Stimulated activated CD8-positive, alpha-beta memory T cell treated with anti-CD3 and anti-CD28 coated beads, Interleukin-4, amount 100 ng/mL, for 1 hour (primary cell): ENCODE measurements around the gene PRXL2A.
"Not testable (repeated sequence)": the region's sequence is repeated elsewhere in the genome, so short reads cannot be mapped to it uniquely, and the experiment has no call there.

Experiments used
- DNase-seq, 2 donors: peaks; one replicate each; pipeline ENCODE4 v3.0.0-alpha.2; 2020; ENCODE audit warnings: low read depth in 2 of 2, low spot score in 1 of 2

PRXL2A gene, protein sequence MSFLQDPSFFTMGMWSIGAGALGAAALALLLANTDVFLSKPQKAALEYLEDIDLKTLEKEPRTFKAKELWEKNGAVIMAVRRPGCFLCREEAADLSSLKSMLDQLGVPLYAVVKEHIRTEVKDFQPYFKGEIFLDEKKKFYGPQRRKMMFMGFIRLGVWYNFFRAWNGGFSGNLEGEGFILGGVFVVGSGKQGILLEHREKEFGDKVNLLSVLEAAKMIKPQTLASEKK

DNA sequence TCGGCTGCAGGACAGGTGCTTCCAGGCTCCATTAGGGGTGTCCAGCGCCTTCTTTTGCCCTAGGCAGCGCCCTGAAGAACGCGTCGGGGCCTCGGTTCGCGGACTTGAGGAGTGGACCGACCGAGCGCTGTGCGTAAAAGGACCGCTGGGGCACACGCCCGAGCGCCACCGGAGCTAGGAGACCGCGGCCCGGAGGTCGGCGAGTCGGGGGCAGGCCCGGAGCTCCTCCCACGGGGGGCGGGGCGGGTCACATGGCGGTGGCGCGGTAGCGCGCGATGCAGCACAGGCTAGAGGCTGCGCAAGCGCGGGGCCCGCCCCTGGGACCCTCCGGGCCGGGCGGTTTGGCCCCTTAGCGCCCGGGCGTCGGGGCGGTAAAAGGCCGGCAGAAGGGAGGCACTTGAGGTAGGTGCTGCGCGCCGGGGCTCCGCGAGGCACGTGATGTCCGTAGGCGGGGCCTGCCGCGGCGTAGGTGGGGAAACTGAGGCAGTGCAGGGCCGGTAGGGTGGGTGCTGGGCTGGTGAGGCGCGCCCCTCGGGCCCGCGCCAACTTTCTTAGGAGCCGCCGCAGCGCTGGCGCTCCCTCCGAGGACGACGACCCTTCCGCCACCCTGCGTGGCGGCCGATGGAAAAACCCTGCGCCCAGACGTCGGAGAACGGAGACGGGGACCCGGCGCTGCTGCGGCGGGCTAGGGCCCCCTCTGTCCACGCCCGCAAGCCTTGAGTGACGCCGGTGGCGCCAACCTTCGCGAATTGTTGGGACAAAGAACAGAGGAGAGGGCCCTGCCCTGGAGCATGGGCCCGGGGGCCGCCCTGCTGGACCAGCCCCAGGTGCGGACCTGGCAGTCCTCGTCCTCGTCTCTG is at the start of gene PRXL2A:
TSS of gene PRXL2A (plus strand) at position 310 of the 860 bp plus-strand sequence. CDS start 11,917 bp downstream, outside the sequence.
- DNase-seq = peak; percentile 50 to 59

DNA sequence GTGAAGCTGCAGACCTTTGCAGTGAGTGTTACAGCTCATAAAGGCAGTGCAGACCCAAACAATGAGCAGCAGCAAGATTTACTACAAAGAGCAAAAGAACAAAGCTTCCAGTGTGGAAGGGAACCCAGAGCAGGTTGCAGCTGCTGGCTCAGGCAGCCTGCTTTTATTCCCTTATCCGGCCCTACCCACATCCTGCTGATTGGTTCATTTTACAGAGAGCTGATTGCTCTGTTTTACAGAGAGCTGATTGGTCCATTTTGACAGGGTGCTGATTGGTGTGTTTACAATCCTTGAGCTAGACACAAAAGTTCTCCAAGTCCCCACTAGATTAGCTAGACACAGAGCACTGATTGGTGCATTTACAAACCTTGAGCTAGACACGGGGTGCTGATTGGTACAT is 49.4 kb upstream of the PRXL2A start:
- not testable (repeated sequence) for DNase-seq

DNA sequence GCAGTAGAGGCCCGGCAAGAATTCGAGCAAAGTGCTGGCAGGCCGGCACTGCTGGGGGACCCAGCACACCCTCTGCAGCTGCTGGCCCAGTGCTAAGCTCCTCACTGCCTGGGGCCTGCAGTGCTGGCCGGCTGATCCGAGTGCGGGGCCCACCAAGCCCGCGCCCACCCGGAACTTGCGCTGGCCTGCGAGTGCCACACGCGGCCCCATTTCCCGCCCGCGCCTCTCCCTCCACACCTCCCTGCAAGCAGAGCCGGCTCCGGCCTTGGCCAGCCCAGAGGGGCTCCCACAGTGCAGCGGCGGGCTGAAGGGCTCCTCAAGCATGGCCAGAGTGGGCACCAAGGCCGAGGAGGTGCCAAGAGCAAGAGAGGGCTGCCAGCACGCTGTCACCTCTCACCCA is 48.7 kb upstream of the PRXL2A start:
- DNase-seq = no peak

DNA sequence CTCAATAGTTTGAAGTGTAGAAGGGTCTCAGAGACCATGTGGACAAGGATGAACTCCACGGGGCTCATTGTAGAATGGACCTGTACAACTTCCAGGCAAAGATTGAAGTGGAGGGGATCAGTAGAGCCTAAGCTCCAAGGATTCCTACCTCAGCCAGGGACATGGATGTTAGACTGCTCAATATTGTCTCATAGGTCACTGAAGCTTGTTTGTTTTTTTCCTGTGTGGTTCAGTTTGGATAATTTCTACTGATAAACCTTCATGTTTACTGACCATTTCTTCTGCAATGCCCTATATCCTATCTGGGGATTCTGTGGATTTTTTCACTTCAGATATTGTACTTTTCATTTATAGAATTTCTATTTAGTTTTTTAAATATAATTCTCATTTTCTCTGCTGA is 42.8 kb upstream of the PRXL2A start:
- no peak for DNase-seq

DNA sequence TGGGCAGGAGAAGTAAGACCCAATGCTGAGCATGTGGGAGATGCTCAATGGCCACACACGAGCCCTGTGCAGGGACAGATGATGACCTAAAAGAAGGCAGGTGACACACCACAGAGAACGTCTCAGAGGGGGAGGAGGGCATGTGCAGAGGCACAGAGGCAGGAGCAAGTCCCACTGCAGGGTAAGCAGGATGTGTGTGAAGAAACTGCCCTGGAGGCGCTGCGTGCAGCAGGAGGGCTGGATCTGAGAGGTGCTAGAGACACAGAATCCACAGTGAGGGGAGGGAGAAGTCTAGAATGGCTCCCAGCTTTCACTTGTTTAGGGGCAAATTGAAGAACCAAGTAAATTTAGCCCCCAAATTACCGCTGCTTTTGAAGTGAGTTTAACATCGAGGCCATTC is 36.9 kb upstream of the PRXL2A start:
- no peak for DNase-seq

DNA sequence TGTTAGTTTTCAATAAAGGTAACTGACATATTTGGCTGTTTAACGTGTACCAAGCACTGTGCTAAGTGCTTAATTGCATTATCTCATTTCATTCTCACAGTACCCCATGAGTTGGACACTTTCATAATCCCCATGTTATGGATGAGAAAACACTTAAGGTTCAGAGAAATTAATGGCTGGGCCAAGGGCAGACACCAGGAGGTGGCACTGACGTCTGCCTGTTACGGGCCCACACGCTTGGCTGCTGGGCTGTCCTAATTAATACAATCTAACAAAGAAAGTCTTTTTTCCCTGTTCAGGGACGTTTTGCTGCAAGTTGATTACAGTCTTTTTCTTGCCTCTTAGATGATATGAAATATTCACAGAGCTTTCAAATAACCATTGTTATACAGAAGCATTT is 35.7 kb upstream of the PRXL2A start:
- DNase-seq = no peak

DNA sequence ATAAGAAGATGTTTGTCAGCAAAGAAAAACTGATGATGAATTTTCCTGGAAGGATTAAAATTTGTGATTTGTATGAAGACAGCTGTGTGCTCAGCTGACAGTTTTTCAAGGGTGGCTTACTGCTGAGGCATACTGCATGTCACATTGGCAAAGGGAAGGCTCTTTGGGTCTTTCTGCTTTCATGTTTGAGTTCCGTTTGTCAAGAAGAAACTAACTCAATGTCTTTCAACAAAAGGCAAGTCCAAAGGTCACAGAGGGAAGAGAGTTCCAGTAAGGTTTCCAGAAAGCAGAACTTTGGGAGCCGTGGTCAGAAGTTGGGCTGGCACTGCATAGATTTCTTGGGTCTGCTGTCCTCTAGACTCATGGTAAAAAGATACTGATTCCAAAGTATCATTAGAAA is 34.8 kb upstream of the PRXL2A start:
- no peak for DNase-seq

DNA sequence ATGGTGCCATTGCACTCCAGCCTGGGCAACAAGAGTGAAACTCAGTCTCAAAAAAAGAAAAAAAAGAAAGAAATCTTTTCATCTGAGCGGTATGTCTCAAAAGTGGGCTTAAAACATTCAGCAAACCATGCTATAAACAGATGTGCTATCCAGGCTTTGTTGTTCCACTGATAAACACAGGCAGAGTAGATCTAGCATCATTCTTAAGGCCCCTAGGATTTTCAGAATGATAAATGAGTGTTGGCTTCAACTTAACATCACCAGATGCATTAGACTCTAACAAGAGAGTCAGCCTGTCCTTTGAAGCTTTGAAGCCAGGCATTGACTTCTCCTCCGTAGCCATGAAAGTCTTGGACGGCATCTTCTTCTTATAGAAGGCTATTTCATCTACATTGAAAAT is 28.6 kb upstream of the PRXL2A start:
- no peak for DNase-seq

DNA sequence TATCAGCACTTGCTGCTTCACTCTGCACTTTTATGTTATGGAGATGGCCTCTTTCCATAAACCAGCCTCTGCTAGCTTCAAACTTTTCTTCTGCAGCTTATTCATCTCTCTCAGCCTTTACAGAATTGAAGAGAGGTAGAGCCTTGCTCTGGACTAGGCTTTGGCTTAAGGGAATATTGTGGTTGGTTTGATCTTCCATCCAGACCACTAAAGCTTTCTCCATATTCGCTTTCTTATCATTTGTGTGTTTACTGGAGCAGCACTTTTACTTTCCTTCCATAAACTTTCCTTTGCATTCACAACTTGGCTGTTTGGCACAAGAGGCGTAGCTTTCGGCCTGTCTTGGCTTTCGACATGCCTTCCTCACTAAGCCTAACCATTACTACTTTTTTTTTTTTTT is 28.2 kb upstream of the PRXL2A start:
- no peak for DNase-seq

DNA sequence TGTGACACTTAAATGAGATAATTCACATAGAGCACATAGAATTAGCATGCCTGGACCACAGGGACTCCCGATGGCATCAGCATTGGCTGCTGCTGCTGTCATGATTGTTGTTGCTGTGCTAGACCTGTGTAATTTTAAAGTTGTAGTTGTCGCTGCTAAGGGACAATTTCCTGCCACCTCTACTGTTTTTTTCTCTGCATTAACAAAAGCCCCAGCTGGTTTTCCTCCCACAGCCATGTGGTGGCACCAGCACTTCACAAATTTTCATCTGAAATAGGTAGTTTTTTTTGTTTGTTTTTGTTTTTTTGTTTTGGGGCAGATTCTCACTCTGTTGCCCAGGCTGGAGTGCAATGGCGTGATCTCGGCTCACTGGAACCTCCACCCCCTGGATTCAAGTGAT is 25.4 kb upstream of the PRXL2A start:
- no peak for DNase-seq

DNA sequence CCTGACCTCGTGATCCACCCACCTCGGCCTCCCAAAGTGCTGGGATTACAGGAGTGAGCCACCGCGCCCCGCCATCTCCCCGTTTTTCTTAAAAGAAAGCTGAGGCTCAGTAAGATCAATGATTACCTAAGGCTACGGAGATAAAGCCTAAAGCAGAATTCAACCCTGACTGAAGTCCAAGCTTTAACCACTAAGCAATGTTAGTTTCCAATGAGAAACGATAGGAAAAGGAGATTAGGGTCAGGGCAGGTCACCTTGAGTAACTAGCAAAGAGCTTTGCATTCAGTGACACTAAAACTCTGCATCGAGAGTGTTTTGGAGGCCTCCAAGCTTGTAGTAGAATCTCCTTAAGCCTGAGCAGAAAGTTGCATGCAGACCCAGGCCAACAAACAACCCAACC is 17.6 kb upstream of the PRXL2A start:
- no peak for DNase-seq

DNA sequence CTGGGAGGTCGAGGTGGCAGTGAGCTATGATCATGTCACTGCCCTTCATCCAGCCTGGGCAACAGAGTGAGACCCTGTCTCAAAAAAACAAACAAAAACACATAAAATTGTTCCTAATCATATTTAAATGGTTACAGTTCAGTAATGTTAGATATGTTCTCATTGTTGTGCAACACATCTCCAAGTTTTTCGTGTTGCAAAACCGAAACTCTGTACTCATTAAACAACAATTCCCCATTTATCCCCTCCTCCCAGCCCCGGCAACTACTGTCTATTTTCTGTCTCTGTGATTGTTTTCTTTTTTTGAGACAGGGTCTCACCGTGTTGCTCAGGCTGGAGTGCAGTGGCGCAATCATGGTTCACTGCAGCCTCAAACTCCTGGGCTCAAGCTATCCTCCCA is 16.1 kb upstream of the PRXL2A start:
- DNase-seq = no peak

DNA sequence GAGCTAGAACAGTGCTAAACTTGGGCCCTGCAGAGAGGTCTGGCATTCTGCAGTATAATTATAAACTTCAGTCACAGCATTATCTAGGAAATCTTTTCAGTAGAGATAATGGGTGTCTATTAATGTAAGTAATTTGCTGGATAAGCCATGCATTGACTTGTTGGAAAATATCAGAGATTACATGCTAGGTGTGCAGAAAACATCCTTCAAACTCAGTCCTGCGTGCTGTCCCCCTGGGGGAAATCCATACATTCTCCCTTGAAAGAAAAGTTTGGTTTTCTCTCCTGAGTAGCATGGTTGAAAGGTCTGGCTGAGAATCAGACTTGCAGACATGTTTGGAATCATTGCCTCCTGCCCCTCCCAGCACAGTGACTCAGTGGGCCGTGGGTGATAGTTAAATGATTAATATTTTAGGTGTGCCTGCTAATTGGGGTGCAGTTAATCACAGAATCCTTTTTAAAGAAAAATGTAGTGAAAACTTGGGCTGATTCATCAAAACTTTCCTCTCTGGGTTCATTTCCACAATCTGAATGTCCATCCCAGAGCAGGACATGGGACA is 13.9 kb upstream of the PRXL2A start:
- DNase-seq = no peak

DNA sequence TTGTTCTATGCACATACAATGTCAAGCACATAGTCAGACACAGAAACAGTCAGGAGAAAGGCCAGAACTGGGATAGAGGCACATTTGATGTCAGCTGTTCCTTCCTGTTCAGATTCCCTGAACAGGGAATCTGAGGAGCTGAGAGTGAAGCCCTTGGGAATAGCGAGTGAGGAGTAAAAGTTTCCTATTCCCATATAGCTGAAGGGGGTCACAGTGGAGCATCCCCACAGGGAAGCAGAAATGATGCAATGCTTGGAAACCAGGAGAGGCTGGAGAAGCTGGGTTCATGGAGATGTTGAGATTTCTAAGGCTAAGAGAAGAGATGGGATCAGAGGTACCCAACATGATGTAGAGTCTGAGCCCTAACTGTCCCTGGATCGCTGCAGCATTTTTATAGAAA is 11.3 kb upstream of the PRXL2A start:
- no peak for DNase-seq

DNA sequence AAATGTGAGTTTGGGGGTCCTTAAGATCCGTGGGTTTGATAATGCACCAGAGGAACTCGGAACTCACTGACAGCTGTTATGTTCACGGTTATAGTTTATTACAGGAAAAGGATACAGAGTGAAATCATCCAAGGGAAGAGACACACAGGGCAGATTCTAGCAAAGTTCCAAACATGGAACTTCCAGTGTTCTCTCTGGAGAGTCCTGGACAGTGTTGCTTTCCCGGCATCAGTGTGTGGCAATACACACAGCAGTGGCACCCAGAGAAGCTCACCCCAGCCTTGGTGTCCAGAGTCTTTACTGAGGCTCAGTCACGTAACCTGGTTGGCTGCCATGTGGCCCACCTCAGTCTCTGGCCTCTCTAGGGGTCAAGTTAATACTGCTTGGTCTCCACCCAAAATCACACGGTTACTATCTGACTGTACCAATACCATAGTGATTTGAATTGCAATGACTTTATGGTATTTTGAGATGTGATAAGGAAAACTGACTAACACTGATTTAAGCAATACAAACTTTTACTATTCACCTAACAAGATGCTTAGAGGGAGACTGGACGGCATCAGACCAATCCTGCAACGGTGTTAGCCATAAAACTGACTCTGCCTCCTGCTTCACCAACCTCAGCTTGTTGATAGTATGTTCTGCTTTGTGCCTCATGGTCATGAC is 8.1 kb upstream of the PRXL2A start:
- DNase-seq = no peak

DNA sequence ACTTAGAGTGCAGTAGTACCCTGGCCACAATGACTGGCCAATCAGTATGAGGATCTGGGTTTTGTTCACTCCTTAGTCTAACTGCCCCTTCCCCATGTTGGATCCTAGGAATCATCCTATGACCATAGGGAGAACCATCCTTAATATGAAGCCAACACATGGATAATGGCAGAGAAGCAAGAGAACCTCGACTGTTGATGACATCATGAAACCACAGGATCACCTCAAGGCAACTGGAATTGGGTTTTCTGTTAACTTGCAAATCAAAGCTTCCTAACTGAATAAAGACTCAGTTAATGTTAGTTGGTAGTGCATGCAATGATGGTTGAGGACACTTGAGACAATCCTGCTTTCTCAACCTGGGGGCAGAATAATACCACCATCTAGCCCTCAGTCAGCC is 3.3 kb upstream of the PRXL2A start:
- DNase-seq = no peak

DNA sequence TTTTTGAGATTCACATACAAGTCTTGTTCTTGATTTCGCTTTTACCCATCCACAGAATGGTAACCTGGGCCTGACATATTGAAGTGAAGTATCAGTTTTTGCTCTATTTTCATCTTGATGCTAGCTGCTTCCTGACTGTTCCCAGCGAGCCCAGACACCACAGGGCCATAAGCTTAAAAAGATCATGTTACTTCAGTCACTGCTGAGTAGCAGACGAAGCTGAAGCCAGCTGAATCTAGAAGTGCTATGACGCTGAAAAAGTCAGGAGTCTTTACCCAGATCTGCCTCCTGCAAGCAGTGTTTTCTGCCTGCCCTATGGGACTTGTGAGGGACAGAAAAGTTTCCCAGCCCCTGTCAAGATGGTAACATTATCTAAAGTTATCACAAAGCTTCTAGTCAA is 2.7 kb upstream of the PRXL2A start:
- no peak for DNase-seq

DNA sequence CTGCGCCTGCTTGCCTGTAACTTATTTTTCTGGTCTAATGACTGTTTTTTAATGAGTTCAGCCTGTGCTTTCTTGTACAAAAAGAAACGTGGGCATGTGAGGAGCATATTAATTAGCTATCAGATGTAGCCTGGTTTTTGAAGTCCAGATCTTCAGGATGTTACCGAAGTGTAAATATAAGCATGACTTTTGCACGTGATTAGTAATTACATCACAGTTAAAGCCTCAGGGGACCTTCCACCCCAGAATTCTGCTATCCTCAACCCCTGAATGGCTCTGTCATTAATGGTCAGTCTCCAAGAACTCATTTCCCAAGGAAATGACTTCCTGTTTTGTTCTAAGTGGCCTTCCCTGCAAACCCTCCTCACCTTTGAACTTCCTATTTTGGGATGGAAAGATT is 2.1 kb upstream of the PRXL2A start:
- DNase-seq = no peak

DNA sequence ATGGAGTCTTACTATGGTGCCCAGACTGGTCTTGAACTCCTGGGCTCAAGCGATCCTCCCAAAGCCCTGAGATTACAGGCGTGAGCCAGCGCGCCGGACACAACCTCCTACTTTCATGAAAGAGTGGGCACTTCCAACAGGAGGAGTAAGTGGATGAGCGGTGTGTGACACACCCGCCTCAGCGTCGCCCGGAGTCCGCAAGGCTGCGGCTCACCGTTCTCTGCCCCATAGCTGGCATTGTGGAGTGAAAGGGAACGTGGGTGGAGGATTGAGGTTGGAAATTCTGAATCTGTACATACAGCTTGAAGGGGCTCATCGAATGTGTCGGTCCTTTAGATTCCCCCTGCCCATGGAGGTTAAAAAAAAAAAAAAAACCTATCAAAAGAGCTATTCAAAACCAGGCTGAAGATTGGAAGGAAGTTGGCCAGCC is 524 bp upstream of the PRXL2A start:
- no peak for DNase-seq

DNA sequence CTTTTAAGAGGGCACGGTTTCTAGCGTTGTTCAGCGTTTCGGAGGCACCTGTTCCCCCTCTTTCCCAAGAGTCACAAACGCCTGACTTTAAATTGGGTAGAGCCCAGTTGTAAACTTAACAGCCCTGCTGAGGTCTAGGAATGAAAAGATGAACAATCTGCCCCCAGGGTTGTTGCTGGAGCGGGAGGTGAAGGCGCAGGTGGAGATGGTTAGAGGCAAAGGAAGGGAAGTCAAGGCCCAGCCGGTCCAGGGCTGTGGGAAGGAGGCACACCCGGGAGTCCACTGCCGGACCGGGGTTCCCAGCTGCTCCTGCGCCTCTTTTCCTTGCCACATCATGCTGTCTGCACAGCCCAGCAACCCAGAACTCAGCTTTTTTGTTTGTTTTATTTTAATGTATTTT is 770 bp downstream of the PRXL2A start:
- no peak for DNase-seq

DNA sequence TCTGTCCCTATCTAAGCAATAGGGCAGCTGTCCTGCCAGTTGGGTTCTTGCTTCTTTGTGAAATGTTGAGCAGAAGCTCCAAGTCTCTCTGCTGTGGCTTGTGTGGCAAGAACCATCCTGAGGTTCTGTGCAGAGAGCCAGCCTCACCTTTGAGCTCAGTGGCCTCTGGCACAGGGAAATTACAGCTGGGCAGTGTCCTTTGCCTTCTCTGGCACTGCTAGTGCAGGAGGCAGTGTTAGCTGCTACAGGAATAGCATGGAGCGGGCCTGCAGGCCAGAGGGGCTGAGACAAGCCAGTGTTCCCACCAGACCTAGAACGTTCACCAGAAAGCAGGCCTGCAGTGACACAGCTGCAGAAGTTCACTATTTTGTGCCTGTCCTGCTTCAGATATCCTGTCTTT is 1.8 kb downstream of the PRXL2A start:
- no peak for DNase-seq

DNA sequence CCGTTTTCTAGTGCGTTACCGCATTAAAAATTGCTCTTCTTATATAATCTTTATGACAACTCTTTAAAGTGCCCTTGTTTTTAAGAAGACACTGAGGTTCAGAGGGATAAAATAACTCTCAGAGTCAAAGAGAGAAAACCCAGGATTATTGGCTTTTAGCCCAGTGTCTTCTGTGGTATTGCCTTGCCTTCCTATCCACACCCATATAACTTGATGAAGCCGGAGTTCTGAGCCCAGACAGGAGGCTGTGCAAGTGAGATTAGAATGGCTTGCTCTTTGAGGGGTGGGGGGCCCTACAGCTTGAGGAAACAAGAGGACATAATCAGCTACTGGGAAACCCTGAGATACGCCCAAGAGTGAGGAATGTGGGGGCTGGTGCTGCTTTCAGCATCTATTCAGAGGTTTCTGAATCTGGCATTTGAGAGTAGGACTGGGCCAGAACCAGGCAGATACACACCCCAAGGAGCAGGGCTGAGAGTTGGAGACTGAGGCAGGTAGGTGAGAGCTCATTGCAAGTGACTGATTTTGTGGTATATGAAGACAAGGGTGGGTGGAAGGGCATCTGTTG is 2.3 kb downstream of the PRXL2A start:
- DNase-seq = no peak
